HG02763 (cell line): ENCODE data around the gene SBNO1.
"Not testable (repeated sequence)": the region's sequence is repeated elsewhere in the genome, so short reads cannot be mapped to it uniquely, and the experiment has no call there.

Experiments
- ATAC-seq: cut with Tn5 transposase; IDR thresholded peaks from one replicate; pipeline ENCODE4 v1.9.1; 2021; ENCODE audit warnings: mild to moderate bottlenecking, moderate library complexity; ENCODE audit not compliant: unreplicated experiment

SBNO1 gene

DNA sequence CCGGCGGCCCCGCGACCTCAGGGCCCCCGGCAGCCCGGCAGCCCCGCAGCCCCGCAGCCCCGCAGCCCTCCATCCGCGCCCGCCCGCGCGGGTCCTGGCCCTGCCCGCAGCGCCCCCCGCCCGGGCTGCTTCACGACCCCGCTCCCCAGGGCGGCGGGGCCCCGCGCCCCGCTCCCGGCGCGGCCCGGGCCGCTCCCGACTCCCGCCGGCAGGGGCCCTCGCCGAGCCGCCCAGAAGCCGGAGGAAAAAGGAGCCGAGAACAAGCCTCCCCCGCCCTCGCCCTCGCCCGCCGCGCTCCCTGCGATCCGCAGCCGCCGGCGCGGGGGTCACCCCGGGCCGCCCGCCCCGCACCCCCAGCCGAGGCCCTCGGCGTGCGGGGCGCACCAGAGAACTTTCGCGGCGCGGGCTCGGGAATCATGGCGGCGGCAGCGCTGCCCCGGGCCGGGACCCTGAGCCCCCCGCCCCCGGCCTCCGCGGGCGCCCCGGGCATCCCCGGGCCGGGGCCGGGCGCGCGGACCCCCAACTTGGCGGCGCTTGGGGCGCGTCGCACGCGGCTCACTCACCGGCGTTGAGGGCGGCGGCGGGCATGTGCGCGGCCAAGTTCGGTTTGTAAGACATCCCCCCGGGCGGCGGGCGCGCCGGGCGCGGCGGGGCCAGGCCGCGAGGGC, 93.5 kb downstream of the SBNO1 start:
- ATAC-seq: peak; percentile 53

DNA sequence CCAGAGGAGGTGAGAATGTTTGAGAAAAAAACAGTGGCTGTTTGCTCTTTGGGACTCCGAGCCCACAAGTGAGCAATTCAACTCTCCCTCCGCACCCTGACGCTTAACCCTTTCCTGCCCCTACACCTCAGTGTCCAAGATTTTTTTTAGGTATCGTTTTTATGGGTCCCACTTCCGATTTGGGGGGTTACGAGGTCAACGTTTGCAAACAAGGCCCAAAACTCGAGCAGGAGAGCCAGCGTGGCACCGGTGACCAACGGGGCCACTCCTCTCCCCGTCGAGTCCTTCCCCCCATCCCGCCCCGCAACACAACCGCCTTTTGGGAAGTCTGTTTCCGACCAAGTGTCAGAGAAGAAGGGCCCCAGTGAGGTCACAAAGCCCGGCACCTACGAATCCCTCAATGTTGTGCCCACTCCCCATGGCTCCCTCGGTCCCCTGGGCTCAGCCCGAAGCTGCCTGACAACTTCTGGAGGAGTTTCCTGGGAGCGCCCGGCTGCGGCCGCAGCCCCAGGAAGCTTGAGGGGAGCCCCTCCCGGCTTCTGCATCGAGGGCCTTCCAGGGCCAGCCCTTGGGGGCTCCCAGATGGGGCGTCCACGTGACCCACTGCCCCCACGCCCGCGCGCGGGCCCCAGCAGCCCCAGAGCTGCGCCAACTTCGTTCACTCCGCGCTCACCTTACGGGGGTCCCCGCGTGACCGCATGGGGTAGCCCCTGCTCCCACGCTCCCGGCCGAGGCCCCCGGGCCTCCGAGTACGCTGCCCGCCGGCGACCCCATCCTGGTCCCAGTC, 94.2 kb downstream of the SBNO1 start:
- ATAC-seq: no peak

DNA sequence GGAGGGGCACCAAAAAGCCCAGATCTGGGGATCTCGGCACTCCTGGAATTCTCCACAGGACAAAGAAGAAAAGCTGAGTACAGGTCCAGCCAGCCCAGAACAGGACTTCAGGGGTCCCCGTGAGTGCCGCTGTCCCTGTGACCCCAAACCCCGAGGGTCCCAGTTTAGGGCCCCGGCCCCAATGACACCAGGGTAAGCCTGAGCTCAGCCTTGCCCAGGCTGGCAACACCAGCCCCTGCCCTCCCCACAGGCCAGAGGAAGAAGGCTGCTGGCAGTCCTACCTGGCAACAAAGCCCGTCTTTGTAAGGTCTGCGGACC, 94.8 kb downstream of the SBNO1 start:
- ATAC-seq: no peak

DNA sequence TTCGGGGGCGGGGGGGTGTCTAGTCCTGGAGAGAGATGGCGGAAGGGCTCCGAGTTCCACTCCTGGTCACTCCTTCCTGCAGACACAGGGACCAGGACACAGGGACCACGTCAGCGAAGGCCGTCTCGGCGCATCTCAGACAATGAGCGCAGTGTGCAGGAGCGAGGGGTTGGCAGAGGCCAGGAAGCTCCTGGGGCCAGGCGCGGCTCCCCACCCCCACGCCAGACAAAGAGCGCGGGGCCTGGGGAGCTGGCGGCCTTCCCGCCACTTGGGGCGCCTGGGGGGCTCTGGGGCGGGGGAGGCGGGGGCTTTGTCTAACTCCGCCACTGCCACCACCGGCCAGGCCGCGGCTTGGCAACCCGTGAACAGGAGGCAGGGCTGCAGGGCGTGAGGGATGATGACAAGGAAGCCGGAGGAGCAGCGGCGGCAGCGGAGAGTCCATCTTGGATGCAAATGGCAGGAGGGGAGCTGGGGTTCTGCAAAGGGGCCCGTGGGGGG, 95.2 kb downstream of the SBNO1 start:
- ATAC-seq: no peak

DNA sequence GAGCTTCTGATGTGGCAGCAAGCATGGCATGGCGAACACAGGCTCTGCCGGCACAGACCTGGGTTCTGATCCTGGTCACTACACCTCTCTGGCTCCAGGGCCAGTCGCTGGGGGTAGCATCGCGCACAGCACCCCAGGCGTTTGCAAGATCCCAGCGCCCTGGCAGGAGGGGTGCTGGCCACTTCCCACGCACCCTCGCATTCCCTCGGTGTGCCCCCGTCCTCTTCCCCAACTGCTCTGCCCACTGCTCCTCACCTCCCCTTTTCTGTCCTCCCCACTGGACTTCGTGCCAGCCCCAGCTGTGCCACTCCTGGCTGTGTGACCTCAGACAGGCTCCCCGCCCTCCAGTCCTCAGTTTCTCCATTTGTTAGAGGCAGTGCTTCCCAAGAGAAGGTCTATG, 95.8 kb downstream of the SBNO1 start:
- ATAC-seq: no peak

DNA sequence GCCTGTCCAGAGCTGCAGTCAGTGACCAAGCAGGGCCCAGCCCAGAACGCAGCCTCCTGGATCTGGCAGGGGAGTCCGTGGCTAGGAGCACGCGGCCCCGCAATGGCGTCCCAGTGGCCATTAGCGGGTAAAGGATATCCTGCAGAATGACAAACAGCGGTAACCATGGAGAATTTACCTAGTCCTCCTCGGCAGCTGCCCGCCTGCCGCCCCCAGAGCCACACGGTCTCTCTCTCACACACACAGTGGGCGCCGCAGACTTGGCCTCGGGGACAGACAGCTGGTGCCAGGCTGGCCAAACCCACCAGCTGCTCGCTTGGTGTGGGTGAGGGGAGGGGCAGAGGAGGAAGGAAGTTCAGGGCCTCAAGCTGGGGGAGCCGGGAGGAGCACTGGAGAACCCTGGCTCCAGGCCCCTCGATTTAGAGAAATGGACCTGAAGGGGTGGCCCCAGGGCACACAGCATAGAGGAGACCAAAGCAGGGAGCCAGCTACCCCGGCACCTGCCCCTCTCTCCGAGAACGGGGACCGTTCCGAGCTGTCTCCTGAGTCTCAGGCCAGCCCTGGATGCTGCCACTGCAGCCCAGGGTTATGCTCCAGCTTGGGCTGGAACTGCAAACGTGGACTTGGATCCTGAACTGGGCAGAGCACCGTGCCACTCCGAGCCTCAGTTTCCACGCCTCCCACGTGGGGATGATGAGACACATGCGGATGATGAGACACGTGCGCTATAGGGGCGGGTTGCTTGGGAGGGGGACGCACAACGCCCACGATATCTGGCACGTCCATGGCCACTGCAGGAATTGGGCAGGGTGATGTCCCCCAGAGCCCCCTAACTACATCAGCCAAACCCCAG, 96.4 kb downstream of the SBNO1 start:
- ATAC-seq: no peak

DNA sequence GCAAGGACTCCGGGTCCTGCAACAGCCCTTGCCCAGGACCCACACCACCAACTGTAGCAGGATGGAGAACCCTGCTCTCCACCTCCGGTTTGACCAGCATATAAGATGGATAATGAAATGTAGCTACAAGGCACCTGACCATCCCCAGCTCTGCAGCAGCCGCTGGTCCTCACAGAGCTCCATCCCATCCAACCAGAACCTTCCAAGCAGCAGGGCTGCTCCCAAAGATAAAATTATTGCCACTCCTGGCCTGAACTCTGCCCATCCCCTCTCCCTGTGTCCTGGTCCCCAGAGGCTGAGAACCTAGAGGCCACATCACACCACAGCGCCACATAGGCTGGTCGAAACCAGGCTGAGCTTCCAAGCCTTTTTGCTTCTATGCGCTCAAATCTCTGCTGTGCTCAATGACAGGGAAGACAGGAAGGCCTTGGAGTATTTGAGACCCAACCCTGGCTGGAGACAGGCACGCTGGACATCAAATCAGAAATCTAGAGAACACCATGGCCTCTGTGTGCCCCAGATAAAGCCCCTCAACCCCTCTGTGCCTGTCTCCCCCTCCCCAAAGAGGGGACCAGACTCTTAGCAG, 97.2 kb downstream of the SBNO1 start:
- ATAC-seq: no peak

DNA sequence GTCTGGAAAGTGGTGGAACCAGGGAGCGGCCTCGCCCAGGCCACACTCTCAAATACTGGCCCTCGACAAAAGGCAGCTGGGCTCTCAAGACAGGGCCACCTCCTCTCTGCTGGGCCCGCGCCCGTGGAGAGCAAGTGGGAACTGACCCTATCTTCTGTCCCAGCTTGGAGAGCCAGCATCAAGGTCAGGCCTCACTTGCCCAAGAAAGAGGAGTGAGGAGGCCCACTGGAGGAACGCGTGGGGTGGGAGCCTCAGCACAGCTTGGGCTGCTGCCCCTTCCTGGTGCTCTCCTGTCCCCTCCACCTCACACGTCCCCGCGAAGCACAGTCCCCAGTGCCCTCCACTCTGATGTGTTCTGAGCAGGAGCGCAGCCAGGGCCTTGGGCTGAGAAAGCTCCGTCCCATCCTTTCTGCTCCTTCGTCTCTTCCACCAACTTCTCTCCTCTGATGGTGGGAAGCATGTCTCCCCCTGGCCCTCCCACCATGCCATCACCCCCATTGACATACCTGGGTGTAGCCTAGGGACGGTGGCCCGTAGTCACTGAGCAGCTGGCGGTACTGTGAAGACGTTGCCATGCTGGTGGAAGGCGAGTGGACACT, 97.9 kb downstream of the SBNO1 start:
- ATAC-seq: no peak

DNA sequence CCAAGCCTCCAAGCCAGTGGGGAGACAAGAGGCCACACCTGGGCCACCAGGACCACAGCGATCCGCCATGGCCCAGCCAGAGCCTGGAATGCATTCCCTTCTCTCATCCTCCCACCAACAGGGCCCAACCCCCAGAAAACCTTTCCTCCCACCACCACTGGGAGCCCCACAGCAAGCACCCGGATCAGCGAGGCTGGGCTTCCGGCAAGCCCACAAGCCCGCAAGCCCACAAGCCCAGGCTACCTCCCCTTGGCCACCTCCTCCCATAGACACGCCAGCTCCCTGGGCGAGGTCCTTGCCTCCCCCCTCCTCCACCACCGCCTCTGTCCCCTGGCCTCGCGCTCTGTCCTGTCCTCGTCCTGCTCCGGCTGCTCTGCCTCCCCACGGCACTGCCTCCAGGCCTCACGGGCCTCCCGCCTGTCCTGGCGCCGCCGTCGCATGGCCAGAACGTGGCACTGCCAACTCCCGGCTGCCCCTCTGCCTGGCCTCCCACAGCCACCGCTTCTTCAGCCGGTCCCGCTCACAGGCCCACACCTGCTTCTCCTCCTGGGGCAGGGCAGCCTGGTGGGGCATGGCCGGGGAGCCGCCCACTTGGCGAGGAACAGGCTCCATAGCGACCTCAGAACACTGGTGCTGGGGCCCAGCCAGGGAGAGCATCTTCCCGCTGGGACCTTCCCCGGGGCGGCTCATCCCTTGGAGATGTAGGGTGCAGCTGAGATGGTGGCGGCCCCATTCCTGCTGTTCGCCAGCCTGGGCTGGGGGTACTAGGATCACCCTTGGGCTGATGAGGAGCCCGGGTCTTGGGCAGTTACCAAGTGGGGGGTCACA, 98.6 kb downstream of the SBNO1 start:
- no peak for ATAC-seq

DNA sequence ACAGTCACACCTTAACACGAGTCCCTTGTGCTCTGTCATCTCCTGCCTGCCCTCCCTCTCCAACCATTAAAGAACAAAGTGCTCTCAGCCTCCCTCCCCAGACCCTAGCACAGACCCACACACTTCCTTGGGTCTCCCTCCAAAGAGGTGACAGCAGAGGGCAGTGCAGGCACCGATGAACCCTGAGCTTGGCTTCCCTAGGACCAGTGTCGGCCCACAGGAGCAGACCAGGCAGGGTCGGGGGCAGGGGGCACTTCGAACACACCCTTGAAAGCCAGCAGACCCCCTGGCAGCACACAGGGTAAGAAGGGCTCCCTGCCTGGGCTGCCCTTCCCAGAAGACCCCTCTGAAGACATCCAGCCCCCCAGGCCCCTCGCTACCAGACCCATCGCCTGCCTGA, 100.0 kb downstream of the SBNO1 start:
- no peak for ATAC-seq

DNA sequence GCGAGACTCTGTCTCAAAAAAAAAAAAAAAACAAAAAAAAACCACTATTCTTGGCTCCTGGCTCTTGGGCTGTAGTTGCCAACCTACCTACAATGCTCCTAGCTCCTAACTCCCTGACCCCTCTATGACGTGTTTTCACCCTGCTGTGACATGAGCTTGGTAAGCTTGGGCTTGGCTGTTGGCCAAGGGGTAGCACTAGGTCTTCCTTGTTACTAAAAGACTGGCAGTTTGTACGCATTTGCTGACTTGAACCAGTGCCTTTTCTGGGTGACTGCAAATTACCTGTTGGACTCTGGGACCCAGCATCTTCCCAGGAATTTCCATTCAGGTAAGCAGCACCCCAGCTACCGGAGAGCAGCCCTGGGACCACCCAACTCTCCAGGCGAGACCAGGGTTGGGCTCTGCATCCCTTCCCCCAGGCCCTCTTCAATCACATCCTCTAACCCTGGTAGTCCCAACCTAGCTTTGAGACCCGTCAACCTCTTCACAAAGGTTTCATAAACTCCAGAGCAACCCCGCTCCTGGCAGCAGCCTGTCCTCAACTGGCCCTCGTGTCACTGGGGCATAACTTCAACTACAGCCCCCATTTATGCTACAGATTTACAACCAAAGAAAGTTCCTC, 101.3 kb downstream of the SBNO1 start:
- no peak for ATAC-seq

DNA sequence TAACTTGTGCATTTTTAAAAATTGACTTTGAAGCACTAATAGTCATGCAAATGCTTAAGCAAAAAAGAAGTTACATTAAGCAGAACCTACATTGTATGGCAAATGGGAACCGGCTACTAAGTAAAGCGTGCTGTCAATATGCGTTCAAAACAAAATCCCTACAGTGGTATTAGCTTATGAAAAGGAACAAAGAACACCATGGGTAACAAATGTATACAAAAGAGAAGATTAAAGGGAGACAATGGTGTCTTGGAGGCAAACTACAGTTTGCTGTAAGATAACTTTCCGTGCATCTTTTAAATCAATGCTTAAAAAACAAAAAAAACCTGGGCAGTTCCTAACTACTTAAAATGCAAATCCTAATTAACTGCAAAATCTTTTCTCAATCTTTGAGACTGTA, 103.5 kb downstream of the SBNO1 start:
- no peak for ATAC-seq

DNA sequence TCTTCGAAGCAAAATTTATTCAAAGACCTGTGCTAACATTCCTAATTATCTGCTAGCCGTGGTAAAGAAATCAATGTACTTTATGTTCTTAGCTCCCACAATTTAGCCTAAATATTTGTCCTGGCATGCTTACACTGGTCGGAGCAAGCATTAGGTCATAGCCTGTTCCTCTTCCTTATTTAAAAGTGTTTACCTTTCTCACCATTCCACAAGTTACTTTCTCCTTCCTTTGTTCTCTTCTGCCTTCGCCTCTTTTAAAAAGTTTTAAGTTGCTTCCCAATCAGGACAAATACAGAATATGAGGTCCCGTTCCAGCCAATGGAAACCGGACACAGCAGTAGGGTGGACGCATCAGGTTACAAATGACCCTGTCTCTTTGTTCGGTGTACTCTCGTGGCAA, 104.6 kb downstream of the SBNO1 start:
- ATAC-seq: no peak

DNA sequence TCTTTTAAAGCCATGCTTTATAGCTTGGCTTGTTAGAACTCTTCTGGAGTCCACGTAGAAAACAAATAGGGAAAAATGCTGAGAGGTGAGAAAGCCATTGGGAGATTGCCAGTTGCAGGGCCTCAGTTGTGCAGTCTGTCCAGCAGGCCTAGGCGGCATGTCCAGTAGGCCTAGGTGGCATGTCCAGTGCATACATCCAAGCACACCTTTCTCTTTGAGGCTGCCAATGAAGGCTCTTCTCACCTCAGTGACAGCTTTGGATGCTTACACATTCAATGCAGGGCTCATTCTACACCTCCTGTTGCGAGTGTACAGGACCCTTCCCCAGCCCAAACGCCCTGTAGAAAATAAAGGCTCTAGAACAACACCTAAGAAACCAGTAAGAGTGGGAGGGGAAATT, 106.1 kb downstream of the SBNO1 start:
- ATAC-seq: no peak

DNA sequence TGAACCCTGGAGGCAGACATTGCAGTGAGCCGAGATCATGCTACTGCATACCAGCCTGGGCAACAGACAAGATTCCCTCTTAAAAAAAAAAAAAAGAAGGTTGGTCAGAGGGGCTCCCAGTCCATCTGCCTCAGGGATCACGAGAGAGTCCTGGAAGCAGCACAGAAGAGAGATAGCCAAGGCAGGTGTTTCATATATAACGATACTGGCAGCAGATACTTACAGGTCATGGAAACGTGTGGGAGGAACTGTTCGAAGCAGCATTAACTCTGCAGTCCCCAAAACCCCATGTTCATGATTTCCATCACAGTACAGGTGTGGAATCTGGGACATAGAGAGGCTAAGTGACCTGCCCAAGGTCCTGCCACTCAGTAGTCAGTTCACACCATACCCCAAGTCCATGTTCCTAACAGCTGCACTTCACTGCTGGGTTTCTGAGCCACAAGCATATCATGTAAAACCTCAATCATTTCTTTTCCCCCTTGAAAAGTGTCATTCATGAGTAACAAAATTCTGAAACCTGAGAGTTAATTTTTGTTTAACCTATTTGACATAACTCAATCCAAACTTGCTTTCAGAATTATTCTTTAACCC, 109.7 kb downstream of the SBNO1 start:
- no peak for ATAC-seq

DNA sequence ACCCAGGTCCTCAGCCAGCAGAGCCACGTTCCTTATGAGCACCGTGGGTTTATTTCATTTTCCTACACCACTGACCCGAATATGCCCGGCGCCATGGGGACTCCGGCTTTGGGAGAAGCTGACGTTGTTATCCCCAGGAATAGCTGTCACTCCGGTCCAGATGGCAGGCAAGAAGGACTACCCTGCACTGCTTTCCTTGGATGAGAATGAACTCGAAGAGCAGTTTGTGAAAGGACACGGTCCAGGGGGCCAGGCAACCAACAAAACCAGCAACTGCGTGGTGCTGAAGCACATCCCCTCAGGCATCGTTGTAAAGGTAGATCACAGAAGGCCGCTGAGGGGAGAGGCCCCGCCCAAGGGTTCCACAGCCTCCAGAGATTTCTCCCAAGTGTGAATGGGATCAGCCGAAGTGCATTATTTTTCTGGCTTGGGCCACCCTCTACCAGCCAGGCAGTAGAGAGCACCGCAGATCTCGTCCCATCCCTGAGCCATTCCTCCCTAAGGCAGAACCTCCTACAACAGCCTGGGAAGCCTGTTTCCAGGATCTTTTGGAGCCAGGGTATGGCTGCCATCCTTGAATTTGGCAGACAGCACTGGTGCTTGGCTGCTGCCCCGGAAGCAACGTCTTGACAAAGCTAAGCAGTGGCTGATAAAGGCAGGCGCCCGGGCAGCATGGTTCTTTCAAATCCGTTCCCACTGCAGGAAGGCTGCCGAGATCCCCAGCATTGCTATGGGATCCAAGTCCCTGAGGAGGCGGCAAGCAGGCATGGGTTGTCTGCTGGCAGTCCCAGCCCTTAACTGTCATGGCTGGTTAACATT, 110.8 kb downstream of the SBNO1 start:
- no peak for ATAC-seq

DNA sequence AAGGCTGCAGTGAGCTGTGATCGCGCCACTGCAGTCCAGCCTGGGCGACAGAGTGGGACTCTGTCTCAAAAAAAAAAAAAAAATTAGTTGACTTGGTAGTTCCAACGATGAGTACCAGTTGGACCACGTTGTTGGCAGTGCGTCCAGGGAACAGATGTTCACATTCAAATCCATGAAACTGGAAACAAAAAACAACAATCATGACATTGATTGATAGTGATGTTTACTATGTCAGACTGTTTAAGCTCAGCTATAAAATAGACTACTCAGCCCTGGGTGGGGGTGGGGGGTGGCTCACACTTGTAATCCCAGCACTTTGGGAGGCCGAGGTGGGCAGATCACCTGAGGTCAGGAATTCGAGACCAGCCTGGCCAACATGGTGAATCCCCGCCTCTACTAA, 112.3 kb downstream of the SBNO1 start:
- ATAC-seq: not testable (repeated sequence)

DNA sequence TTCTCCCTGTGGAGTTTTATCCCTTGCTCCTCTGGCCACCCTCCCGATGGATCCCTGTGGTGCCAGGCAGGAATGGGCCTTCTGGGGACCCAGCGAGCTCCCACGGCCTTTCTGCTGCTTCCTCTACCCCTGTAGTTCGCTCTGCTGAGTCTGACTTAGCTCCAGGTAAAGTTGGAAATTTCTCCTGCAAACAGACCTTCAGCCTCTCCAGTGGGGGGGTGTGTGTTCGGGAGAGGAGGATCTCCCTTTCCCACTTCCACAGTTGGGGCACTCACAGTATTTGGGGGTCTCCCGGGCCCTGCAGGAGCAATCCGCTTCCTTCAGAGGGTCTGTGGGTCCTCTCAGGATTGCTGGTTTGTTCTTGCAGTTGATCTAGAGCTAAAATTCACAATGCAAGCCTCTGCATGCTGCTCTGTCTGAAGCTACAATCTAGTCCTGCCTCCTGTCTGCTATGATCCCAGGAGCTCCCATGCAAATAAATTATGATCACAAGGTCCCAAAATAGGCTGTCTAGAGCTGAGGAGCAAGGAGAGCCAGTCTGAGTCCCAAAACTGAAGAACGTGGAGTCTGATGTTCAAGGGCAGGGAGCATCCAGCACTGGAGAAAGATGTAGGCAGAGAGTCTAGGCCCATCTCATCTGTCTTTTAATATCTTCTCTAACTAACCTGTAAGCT, 113.1 kb downstream of the SBNO1 start:
- ATAC-seq: no peak
